Measurements from ENCODE around the gene DOK6. TPM values are rescaled to one million over a fixed set of nuclear protein-coding genes. Genes with fewer than 3 reads are reported as not detected.

Gene DOK6
- total and polyA plus RNA-seq, 9 of the 15 experiments (the other 6 are each of a cell fraction or from before 2014, with no cell fraction given) = not detected

DNA sequence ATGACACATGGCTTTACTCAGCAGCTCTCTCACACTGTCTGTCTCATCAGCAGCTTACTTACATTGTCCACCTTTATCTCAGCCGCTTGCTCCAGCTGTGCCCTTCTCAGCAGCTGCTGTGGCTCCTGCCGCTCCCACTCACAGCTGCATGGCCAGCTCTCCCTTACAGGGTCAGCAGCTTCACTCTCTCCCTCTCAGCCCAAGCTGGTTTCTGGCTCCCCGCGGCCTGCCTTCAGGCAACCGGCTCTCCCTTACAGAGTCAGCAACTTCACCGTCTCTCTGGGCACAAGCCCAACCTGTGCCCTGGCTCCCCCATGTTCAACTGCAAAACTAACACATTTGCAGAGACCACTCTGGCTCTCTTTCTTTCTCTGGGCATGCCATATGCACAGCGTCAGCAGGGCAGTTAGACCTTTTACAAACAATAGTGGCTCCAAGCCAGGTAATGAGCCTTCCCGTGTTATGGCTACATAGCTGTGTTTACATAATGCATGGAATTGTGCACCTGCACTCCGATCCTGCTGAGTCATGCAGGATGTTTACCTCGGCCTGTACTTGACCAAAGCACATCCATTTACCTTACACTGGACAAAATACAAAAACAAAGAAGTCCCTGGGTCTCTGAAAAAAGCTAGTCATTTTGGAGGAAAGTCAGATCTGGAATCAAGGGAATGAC lies 167.3 kb downstream of the DOK6 start (continued):
- TF ChIP-seq, protein P1, sequence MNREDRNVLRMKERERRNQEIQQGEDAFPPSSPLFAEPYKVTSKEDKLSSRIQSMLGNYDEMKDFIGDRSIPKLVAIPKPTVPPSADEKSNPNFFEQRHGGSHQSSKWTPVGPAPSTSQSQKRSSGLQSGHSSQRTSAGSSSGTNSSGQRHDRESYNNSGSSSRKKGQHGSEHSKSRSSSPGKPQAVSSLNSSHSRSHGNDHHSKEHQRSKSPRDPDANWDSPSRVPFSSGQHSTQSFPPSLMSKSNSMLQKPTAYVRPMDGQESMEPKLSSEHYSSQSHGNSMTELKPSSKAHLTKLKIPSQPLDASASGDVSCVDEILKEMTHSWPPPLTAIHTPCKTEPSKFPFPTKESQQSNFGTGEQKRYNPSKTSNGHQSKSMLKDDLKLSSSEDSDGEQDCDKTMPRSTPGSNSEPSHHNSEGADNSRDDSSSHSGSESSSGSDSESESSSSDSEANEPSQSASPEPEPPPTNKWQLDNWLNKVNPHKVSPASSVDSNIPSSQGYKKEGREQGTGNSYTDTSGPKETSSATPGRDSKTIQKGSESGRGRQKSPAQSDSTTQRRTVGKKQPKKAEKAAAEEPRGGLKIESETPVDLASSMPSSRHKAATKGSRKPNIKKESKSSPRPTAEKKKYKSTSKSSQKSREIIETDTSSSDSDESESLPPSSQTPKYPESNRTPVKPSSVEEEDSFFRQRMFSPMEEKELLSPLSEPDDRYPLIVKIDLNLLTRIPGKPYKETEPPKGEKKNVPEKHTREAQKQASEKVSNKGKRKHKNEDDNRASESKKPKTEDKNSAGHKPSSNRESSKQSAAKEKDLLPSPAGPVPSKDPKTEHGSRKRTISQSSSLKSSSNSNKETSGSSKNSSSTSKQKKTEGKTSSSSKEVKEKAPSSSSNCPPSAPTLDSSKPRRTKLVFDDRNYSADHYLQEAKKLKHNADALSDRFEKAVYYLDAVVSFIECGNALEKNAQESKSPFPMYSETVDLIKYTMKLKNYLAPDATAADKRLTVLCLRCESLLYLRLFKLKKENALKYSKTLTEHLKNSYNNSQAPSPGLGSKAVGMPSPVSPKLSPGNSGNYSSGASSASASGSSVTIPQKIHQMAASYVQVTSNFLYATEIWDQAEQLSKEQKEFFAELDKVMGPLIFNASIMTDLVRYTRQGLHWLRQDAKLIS (CRISPR knock-in tag; IDR thresholded peaks at IDR 0.05) = no peak
- TF ChIP-seq CREBBP (IDR thresholded peaks at IDR 0.05; ENCODE audit: low read depth, low read length) (no peak), ZNF263 (CRISPR knock-in tag; IDR thresholded peaks at IDR 0.05; ENCODE audit: borderline replicate concordance) (no peak), REST (IDR thresholded peaks at IDR 0.05; ENCODE audit: borderline replicate concordance) (no peak), REST (CRISPR knock-in tag; IDR thresholded peaks at IDR 0.05; ENCODE audit: low read depth) (no peak), MAFG (tag; conservative IDR thresholded peaks at IDR 0.05) (no peak), BDP1 (IDR thresholded peaks at IDR 0.05; ENCODE audit: insufficient read depth, insufficient read length) (no peak), ZNF354B (CRISPR knock-in tag; IDR thresholded peaks at IDR 0.05) (no peak)
- TF ChIP-seq, protein P2, sequence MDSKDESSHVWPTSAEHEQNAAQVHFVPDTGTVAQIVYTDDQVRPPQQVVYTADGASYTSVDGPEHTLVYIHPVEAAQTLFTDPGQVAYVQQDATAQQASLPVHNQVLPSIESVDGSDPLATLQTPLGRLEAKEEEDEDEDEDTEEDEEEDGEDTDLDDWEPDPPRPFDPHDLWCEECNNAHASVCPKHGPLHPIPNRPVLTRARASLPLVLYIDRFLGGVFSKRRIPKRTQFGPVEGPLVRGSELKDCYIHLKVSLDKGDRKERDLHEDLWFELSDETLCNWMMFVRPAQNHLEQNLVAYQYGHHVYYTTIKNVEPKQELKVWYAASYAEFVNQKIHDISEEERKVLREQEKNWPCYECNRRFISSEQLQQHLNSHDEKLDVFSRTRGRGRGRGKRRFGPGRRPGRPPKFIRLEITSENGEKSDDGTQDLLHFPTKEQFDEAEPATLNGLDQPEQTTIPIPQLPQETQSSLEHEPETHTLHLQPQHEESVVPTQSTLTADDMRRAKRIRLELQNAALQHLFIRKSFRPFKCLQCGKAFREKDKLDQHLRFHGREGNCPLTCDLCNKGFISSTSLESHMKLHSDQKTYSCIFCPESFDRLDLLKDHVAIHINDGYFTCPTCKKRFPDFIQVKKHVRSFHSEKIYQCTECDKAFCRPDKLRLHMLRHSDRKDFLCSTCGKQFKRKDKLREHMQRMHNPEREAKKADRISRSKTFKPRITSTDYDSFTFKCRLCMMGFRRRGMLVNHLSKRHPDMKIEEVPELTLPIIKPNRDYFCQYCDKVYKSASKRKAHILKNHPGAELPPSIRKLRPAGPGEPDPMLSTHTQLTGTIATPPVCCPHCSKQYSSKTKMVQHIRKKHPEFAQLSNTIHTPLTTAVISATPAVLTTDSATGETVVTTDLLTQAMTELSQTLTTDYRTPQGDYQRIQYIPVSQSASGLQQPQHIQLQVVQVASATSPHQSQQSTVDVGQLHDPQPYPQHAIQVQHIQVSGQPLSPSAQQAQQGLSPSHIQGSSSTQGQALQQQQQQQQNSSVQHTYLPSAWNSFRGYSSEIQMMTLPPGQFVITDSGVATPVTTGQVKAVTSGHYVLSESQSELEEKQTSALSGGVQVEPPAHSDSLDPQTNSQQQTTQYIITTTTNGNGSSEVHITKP (IDR thresholded peaks at IDR 0.05; ENCODE audit: partially characterized antibody) = no peak
